GM23338 (cell line): ENCODE results near the gene MINPP1. TPM values are rescaled to one million over a fixed set of nuclear protein-coding genes. Genes with fewer than 3 reads are reported as not detected.

Experiments used
- ATAC-seq: fragments of 200-7000 bp; cut with Tn5 transposase; 3 replicates; pipeline ENCODE4 v1.9.1; 2020
- DNase-seq: peaks from one replicate; pipeline ENCODE4 v3.0.0-alpha.2; 2015; ENCODE audit warnings: low spot score
- H2AFZ ChIP-seq: fragments of 200-600 bp; sonication (generic); 2 replicates; pipeline ENCODE4 v1.8.0; 2016; ENCODE audit warnings: antibody characterized with exemption, mild to moderate bottlenecking, moderate library complexity
- H3F3A ChIP-seq: fragments of 200-600 bp; sonication (generic); replicated peaks from 2 replicates; pipeline ENCODE4 v1.8.0; 2017; ENCODE audit warnings: antibody characterized with exemption, mixed run types, low read depth
- H3K27ac ChIP-seq: fragments of 200-600 bp; sonication (generic); 2 replicates; pipeline ENCODE4 v1.6.1; 2016; ENCODE audit warnings: low read depth
- H3K27me3 ChIP-seq: fragments of 200-600 bp; sonication (generic); 2 replicates; pipeline ENCODE4 v1.8.0; 2016; ENCODE audit warnings: mild to moderate bottlenecking, mixed run types, moderate library complexity; ENCODE audit not compliant: insufficient read depth
- H3K36me3 ChIP-seq: fragments of 200-600 bp; sonication (generic); 2 replicates; pipeline ENCODE4 v1.8.0; 2016; ENCODE audit warnings: mild to moderate bottlenecking; ENCODE audit not compliant: insufficient read depth
- H3K4me1 ChIP-seq: fragments of 200-600 bp; sonication (generic); 2 replicates; pipeline ENCODE4 v1.8.0; 2016; ENCODE audit warnings: mild to moderate bottlenecking, moderate library complexity; ENCODE audit not compliant: insufficient read depth
- H3K4me2 ChIP-seq: fragments of 200-600 bp; sonication (generic); 2 replicates; pipeline ENCODE4 v1.7.1; 2017; ENCODE audit warnings: mixed run types
- H3K4me3 ChIP-seq: fragments of 200-600 bp; sonication (generic); 2 replicates; pipeline ENCODE4 v1.6.1; 2016; ENCODE audit warnings: mixed run types
- H3K79me2 ChIP-seq: fragments of 200-600 bp; sonication (generic); replicated peaks from 2 replicates; pipeline ENCODE4 v1.8.0; 2017; ENCODE audit warnings: mild to moderate bottlenecking; ENCODE audit not compliant: insufficient read depth
- H3K9me2 ChIP-seq: fragments of 200-600 bp; sonication (generic); 2 replicates; pipeline ENCODE4 v1.8.0; 2017; ENCODE audit not compliant: insufficient read depth
- H4K20me1 ChIP-seq: fragments of 200-600 bp; sonication (generic); replicated peaks from 2 replicates; pipeline ENCODE4 v1.8.0; 2017; ENCODE audit warnings: mild to moderate bottlenecking; ENCODE audit not compliant: insufficient read depth
- H3K27ac Mint-ChIP-seq: 2 replicates; pipeline ENCODE4 v1.8.0; 2020; ENCODE audit warnings: inconsistent platforms, mild to moderate bottlenecking, moderate library complexity, mixed read lengths
- H3K27me3 Mint-ChIP-seq: 3 replicates; pipeline ENCODE4 v1.8.0; 2022; ENCODE audit warnings: low read depth, mild to moderate bottlenecking, moderate library complexity, mixed read lengths, inconsistent platforms; ENCODE audit not compliant: insufficient read depth, poor library complexity
- H3K36me3 Mint-ChIP-seq: 3 replicates; pipeline ENCODE4 v1.8.0; 2021; ENCODE audit warnings: low read depth, mild to moderate bottlenecking, inconsistent platforms, moderate library complexity, mixed read lengths
- H3K4me1 Mint-ChIP-seq: 3 replicates; pipeline ENCODE4 v1.8.0; 2020; ENCODE audit warnings: mild to moderate bottlenecking, inconsistent platforms, mixed read lengths
- H3K4me3 Mint-ChIP-seq: 3 replicates; pipeline ENCODE4 v1.8.0; 2021; ENCODE audit warnings: moderate library complexity, mild to moderate bottlenecking, inconsistent platforms, mixed read lengths
- H3K9me3 Mint-ChIP-seq: 3 replicates; pipeline ENCODE4 v1.8.0; 2020; ENCODE audit warnings: moderate library complexity, mild to moderate bottlenecking, inconsistent platforms, mixed read lengths
- CTCF ChIP-seq, 2 experiments: fragments of 200-600 bp in 1 of 2; sonication (generic) in 1 of 2; conservative IDR thresholded peaks; 2 replicates each; pipeline versions ENCODE4 v1.5.1 to v1.6.1; 2016 to 2017; ENCODE audit warnings: antibody characterized with exemption in 2 of 2, low read depth in 2 of 2, mild to moderate bottlenecking in 2 of 2, moderate library complexity in 1 of 2
- EZH2 ChIP-seq: fragments of 200-600 bp; sonication (generic); IDR thresholded peaks from one replicate; pipeline ENCODE4 v1.8.0; 2017; ENCODE audit warnings: antibody characterized with exemption, mild to moderate bottlenecking, low read depth; ENCODE audit not compliant: unreplicated experiment
- NANOG ChIP-seq: IDR thresholded peaks from 2 replicates; pipeline ENCODE4 v1.6.1; 2016; ENCODE audit warnings: antibody characterized with exemption, borderline replicate concordance
- STAT1 ChIP-seq: IDR thresholded peaks from one replicate; pipeline ENCODE4 v1.6.1; 2016; ENCODE audit warnings: antibody characterized with exemption; ENCODE audit not compliant: unreplicated experiment
- ZNF114 ChIP-seq: fragments of 250-450 bp; sonication (Bioruptor Pico); IDR thresholded peaks from 2 replicates; pipeline ENCODE4 v1.5.0; 2020; ENCODE audit warnings: mild to moderate bottlenecking, moderate library complexity
- ZNF331 ChIP-seq: fragments of 250-450 bp; sonication (Bioruptor Pico); IDR thresholded peaks from 2 replicates; pipeline ENCODE4 v1.5.0; 2020; ENCODE audit warnings: low read depth, mild to moderate bottlenecking, moderate library complexity
- ZNF462 ChIP-seq: fragments of 250-450 bp; sonication (Bioruptor Pico); IDR thresholded peaks from 2 replicates; pipeline ENCODE4 v1.5.0; 2020; ENCODE audit warnings: mild to moderate bottlenecking, moderate library complexity
- polyA plus RNA-seq: library from polyadenylated mRNA; unstranded; fragments of >200 nt; fragmentation: Nextera tagmentation; extraction: Ambion mirVana; gene quantifications from 2 replicates; pipeline ENCODE4 v1.2.1, GENCODE V29; 2016
- total RNA-seq: library from RNA; depleted of rRNA; stranded (reverse); fragments of >200 nt; shearing (Covaris generic); gene quantifications from 2 replicates; pipeline ENCODE4 v1.2.3, GENCODE V29; 2014

The MINPP1 gene
- total and polyA plus RNA-seq, 2 experiments from 2014 or later = 27.0 to 39.3 TPM

- TF ChIP-seq ZNF462 (CRISPR knock-in tag) (no peak), NANOG (no peak), EZH2 (no peak), CTCF (conservative IDR thresholded peaks at IDR 0.05; ENCODE audit: low read depth in 2 of 2) (no peak), ZNF114 (CRISPR knock-in tag) (no peak)
Observed at GRCh38 chr10:87560495-87561129, 55.9 kb downstream of the MINPP1 start (continued).

- peaks cover 17% of the 10 kb centered on the region for H3K4me1 Mint-ChIP-seq
- no peak for DNase-seq
- H3K36me3 ChIP-seq = no peaks in the 10 kb centered on the region; the same call in 1 of the 2 replicates
- TF ChIP-seq ZNF462 (CRISPR knock-in tag) = no peak
- no peak for TF ChIP-seq NANOG
- no peak for TF ChIP-seq STAT1
- no peak for TF ChIP-seq ZNF331 (CRISPR knock-in tag)
Observed at GRCh38 chr10:87562750-87563149, 58.1 kb downstream of the MINPP1 start.

More at GRCh38 chr10:87562750-87563149, 58.1 kb downstream of the MINPP1 start:
- H3K4me1 ChIP-seq = peaks cover 19% of the 10 kb centered on the region
- no peaks in the 10 kb centered on the region for H3K79me2 ChIP-seq
- H3K9me3 Mint-ChIP-seq = peaks cover 38% of the 10 kb centered on the region
- no peak overlapping the region for H3K4me3 Mint-ChIP-seq
- peaks cover 1% of the 10 kb centered on the region for H3K27me3 Mint-ChIP-seq
- no peaks in the 10 kb centered on the region for H3F3A ChIP-seq
- no peaks in the 10 kb centered on the region for H4K20me1 ChIP-seq
- no peak overlapping the region for H2AFZ ChIP-seq
- no peak overlapping the region for H3K27ac Mint-ChIP-seq
- no peak overlapping the region for H3K4me2 ChIP-seq
- peaks cover 10% of the 10 kb centered on the region; the same call in 1 of the 2 replicates for H3K9me2 ChIP-seq
- peaks cover 25% of the 10 kb centered on the region for H3K36me3 Mint-ChIP-seq
- H3K27me3 ChIP-seq = no peaks in the 10 kb centered on the region
- H3K27ac ChIP-seq = no peak overlapping the region
- ATAC-seq = no peak
- no peak overlapping the region for H3K4me3 ChIP-seq
